MM.1S (cell line): ENCODE data around the gene FBXL20.

Source experiments
- CTCF ChIP-seq: fragments of 300-600 bp; sonication (generic); IDR thresholded peaks from 2 replicates; pipeline ENCODE4 v1.5.1; 2016; ENCODE audit warnings: antibody characterized with exemption, low read length, mixed read lengths
- EZH2 ChIP-seq: fragments of 300-600 bp; sonication (generic); optimal IDR thresholded peaks from 2 replicates; pipeline ENCODE3; 2017; ENCODE audit warnings: low read depth, mild to moderate bottlenecking, antibody characterized with exemption, low read length, mixed read lengths
- EZH2phosphoT487 ChIP-seq: fragments of 300-600 bp; sonication (generic); IDR thresholded peaks from 2 replicates; pipeline ENCODE4 v1.6.1; 2018; ENCODE audit warnings: antibody characterized with exemption, low read length

GRCh38 chr17:39283098-39283497, 118.3 kb downstream of the FBXL20 start:
- TF ChIP-seq CTCF (no peak), EZH2 (no peak), EZH2phosphoT487 (no peak)
